Epithelial cell of prostate (primary cell): ENCODE data around the gene PIK3IP1.
"Not testable (repeated sequence)": the region's sequence is repeated elsewhere in the genome, so short reads cannot be mapped to it uniquely, and the experiment has no call there.

Source experiments
- DNase-seq: peaks from one replicate; pipeline ENCODE4 v3.0.0-alpha.2; 2011; ENCODE audit warnings: low read depth, low spot score
- H3K27ac ChIP-seq: fragments of 450-650 bp; 2 replicates; pipeline ENCODE4 v1.5.1; 2017; ENCODE audit warnings: mild to moderate bottlenecking

The PIK3IP1 gene

GRCh38 chr22:31292236-31292989 lies at the start of gene PIK3IP1:
Gene PIK3IP1 (minus strand): TSS chr22:31292488. CDS start chr22:31292344, 144 bp downstream.
- no peak for DNase-seq
- peak within 1 kb of the TSS; percentile 97 for H3K27ac ChIP-seq

GRCh38 chr22:31341386-31342088 lies 49.2 kb upstream of the PIK3IP1 start:
- H3K27ac ChIP-seq, result no peak overlapping the region
- no peak for DNase-seq

GRCh38 chr22:31340765-31341247 lies 48.5 kb upstream of the PIK3IP1 start:
- DNase-seq, result no peak
- H3K27ac ChIP-seq, result no peak overlapping the region

- no peak for DNase-seq
- no peak overlapping the region for H3K27ac ChIP-seq
Observed at GRCh38 chr22:31340360-31340759, 48.1 kb upstream of the PIK3IP1 start.

GRCh38 chr22:31339148-31339832 lies 47.0 kb upstream of the PIK3IP1 start:
- no peak for DNase-seq
- no peak overlapping the region for H3K27ac ChIP-seq

GRCh38 chr22:31337178-31337577 lies 44.9 kb upstream of the PIK3IP1 start:
- peak overlapping the region; percentile 3 for H3K27ac ChIP-seq
- DNase-seq, result no peak

- no peak overlapping the region for H3K27ac ChIP-seq
- no peak for DNase-seq
Observed at GRCh38 chr22:31334329-31334728, 42.0 kb upstream of the PIK3IP1 start.

GRCh38 chr22:31333641-31334040 lies 41.4 kb upstream of the PIK3IP1 start:
- no peak overlapping the region for H3K27ac ChIP-seq

GRCh38 chr22:31332886-31333285 lies 40.6 kb upstream of the PIK3IP1 start:
- no peak overlapping the region for H3K27ac ChIP-seq
- DNase-seq, result no peak

More at GRCh38 chr22:31333641-31334040, 41.4 kb upstream of the PIK3IP1 start:
- DNase-seq, result no peak

GRCh38 chr22:31332010-31332409 lies 39.7 kb upstream of the PIK3IP1 start:
- DNase-seq, result no peak
- H3K27ac ChIP-seq, result no peak overlapping the region

- H3K27ac ChIP-seq, result no peak overlapping the region
- DNase-seq, result no peak
Observed at GRCh38 chr22:31329453-31330215, 37.3 kb upstream of the PIK3IP1 start.

- DNase-seq, result no peak
- no peak overlapping the region for H3K27ac ChIP-seq
Observed at GRCh38 chr22:31329029-31329428, 36.7 kb upstream of the PIK3IP1 start.

- no peak overlapping the region for H3K27ac ChIP-seq
- DNase-seq, result no peak
Observed at GRCh38 chr22:31328544-31328960, 36.3 kb upstream of the PIK3IP1 start.

GRCh38 chr22:31327806-31328543 lies 35.7 kb upstream of the PIK3IP1 start:
- no peak for DNase-seq
- H3K27ac ChIP-seq, result no peak overlapping the region

GRCh38 chr22:31326877-31327276 lies 34.6 kb upstream of the PIK3IP1 start:
- H3K27ac ChIP-seq, result no peak overlapping the region
- DNase-seq, result no peak

GRCh38 chr22:31323578-31324550 lies 31.6 kb upstream of the PIK3IP1 start:
- no peak overlapping the region for H3K27ac ChIP-seq
- DNase-seq, result no peak

GRCh38 chr22:31321421-31321820 lies 29.1 kb upstream of the PIK3IP1 start:
- no peak for DNase-seq
- H3K27ac ChIP-seq, result no peak overlapping the region

- DNase-seq, H3K27ac ChIP-seq: not testable (repeated sequence)
Observed at GRCh38 chr22:31314220-31314619, 21.9 kb upstream of the PIK3IP1 start.
